Colonic mucosa (tissue), 4 donors: ENCODE data around the gene OTUD3. TPM values are rescaled to one million over a fixed set of nuclear protein-coding genes. Genes with fewer than 3 reads are reported as not detected.
"Not testable (repeated sequence)": the region's sequence is repeated elsewhere in the genome, so short reads cannot be mapped to it uniquely, and the experiment has no call there.

Source experiments
- DNase-seq: peaks from one replicate; pipeline ENCODE4 v3.0.0-alpha.2; 2020
- H3K27ac ChIP-seq: fragments of 200-600 bp; one replicate; pipeline ENCODE4 v1.8.0; 2021
- H3K27me3 ChIP-seq: fragments of 200-600 bp; one replicate; pipeline ENCODE4 v1.8.0; 2021
- H3K36me3 ChIP-seq: fragments of 200-600 bp; one replicate; pipeline ENCODE4 v1.8.0; 2021
- H3K4me1 ChIP-seq: fragments of 200-600 bp; one replicate; pipeline ENCODE4 v1.8.0; 2021; ENCODE audit warnings: mild to moderate bottlenecking
- H3K4me3 ChIP-seq: fragments of 200-600 bp; one replicate; pipeline ENCODE4 v1.8.0; 2021
- H3K9ac ChIP-seq, 2 donors: one replicate each; pipeline ENCODE4 v1.7.0; 2013; ENCODE audit warnings: control low read depth in 2 of 2, low read depth in 2 of 2, low read length in 2 of 2
- H3K9me3 ChIP-seq: fragments of 200-600 bp; one replicate; pipeline ENCODE4 v1.8.0; 2021
- intact Hi-C: fragments of 100-400 bp; cut with DNase I; formaldehyde crosslinking; loops from one replicate; pipeline ENCODE4 v1.14.1; 2022
- total RNA-seq, 2 donors: library from RNA; stranded (reverse); fragmentation: NEBNext Ultra II Directional in 1 of 2; extraction: Animal tissue kit (Norgen Biotek cat#: 25700) in 1 of 2; gene quantifications; one replicate each; pipeline ENCODE4 v1.2.1, GENCODE V29; 2021
- TF ChIP-seq, protein P1 (sequence below): fragments of 200-600 bp; IDR thresholded peaks from one replicate; pipeline ENCODE4 v1.8.0; 2022; ENCODE audit warnings: antibody characterized with exemption, mild to moderate bottlenecking
- donor health status: healthy.
- donor health status: DM: no; HTN: no; CAD: no.
- donor health status: DM: no; HTN: no; CAD: no.

The OTUD3 gene
- total RNA-seq, 2 donors from 2014 or later, result 9.6 to 15.6 TPM

DNA sequence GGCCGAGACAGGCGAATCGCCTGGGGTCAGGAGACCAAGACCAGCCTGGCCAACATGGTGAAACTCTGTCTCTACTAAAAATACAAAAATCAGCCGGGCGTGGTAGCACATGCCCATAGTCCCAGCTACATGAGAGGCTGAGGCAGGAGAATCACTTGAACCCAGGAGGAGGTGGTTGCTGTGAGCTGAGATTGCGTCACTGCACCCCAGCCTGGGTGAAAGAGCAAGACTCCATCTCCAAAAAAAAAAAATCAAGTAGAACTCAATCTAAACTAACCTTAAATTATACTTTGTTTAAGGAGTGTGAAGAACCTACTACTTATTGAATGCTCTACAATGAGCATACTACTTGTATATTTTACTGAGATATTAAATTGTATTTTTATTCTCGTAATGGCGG, 36.6 kb upstream of the OTUD3 start:
- H3K27ac ChIP-seq, result no peak overlapping the region
- H3K4me3 ChIP-seq, result no peak overlapping the region
- no peak overlapping the region for H3K9ac ChIP-seq
- no peaks in the 10 kb centered on the region for H3K27me3 ChIP-seq
- intact Hi-C loops, result no loop called here
- H3K4me1 ChIP-seq, result no peaks in the 10 kb centered on the region
- H3K36me3 ChIP-seq, result no peaks in the 10 kb centered on the region
- TF ChIP-seq, protein P1, sequence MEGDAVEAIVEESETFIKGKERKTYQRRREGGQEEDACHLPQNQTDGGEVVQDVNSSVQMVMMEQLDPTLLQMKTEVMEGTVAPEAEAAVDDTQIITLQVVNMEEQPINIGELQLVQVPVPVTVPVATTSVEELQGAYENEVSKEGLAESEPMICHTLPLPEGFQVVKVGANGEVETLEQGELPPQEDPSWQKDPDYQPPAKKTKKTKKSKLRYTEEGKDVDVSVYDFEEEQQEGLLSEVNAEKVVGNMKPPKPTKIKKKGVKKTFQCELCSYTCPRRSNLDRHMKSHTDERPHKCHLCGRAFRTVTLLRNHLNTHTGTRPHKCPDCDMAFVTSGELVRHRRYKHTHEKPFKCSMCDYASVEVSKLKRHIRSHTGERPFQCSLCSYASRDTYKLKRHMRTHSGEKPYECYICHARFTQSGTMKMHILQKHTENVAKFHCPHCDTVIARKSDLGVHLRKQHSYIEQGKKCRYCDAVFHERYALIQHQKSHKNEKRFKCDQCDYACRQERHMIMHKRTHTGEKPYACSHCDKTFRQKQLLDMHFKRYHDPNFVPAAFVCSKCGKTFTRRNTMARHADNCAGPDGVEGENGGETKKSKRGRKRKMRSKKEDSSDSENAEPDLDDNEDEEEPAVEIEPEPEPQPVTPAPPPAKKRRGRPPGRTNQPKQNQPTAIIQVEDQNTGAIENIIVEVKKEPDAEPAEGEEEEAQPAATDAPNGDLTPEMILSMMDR, result no peak
- DNase-seq, result no peak
- H3K9me3 ChIP-seq, result no peaks in the 10 kb centered on the region

DNA sequence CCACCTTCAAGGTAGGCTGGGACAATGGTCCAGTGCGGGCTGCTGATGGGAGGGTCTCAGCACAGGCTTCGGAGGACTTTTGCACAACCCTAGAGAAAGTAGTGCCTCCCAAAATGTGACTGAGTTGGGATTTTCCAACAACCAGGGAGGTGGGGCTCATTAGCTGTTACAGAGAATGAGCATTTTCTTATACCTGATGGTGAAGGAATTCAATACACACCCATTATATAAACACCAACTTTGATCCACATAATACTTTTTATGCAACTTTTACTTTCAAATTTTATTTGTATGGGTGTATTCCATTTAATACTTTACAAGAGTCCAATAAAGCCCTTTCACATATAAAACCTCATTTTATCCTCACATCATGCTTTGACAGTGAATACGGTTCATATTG, 35.9 kb upstream of the OTUD3 start:
- Histone ChIP-seq H3K27me3 (no peaks in the 10 kb centered on the region), H3K9me3 (no peaks in the 10 kb centered on the region), H3K27ac (peak overlapping the region; percentile 78), H3K36me3 (no peaks in the 10 kb centered on the region), H3K4me3 (no peak overlapping the region), H3K9ac (peak overlapping the region in 1 of 2 donors; percentile 62), H3K4me1 (no peaks in the 10 kb centered on the region)
- DNase-seq, result peak; percentile 47
- intact Hi-C loops, result no loop called here
- TF ChIP-seq, protein P1, result no peak

DNA sequence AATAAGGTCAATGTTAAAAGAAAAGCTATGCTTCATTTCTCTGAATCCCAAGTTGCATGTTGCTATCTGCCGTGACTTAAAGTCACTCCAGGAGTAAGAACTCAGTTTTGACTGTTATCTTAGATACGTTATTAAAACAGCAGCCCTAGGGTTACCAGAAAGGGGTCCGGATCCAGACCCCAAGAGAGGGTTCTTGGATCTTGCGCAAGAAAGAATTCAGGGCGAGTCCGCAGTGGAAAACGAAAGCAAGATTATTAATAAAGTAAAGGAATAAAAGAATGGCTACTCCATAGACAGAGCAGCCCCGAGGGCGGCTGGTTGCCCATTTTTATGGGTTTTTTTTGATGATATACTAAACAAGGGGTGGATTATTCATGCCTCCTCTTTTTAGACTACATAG, 34.9 kb upstream of the OTUD3 start:
- H3K4me3 ChIP-seq, H3K9ac ChIP-seq, H3K4me1 ChIP-seq, H3K9me3 ChIP-seq, DNase-seq, H3K27me3 ChIP-seq, intact Hi-C loops, H3K36me3 ChIP-seq: not testable (repeated sequence)
- peak overlapping the region; percentile 78 for H3K27ac ChIP-seq

DNA sequence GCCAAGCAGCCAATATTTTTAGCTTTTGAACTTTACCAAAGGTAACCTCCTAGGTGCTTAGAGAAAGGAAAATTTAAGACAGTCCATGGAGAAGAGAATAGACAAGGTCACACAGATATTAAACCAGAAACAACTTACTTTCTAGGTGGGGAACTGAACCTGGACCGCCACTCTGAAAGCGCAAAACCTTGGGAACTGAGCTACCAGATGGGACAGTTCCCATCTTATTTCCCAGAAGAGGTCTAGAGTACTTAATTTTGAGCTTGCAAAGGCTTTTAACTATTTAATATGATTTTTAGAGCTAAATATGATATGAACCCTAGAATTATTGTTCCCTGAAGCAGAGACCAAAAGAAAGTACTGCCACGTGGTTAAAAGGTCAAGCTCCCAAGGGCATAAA, 32.9 kb upstream of the OTUD3 start:
- H3K9ac ChIP-seq, H3K36me3 ChIP-seq, H3K27me3 ChIP-seq, H3K9me3 ChIP-seq, H3K4me3 ChIP-seq, H3K27ac ChIP-seq, intact Hi-C loops, DNase-seq, H3K4me1 ChIP-seq: not testable (repeated sequence)

DNA sequence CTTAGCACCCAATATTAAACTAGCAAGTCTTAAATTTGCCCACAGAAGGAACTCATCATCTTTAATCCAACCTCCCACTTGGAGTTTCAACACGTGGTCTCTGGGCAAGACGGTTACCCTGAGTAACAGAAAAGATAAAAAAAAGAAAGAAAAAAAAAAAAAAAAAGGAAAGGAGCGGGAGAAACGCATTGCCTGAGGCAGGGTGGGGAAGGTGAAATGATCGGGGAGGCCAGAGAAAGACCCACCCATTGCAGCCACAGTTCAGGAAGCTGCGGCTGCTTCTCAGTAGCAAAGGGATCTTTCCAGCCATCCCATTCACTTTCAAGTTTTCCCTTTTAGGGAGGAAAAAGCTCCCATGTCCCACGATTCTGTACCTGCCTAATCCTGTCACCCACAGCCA, 32.0 kb upstream of the OTUD3 start:
- TF ChIP-seq, protein P1, result no peak
- no peaks in the 10 kb centered on the region for H3K27me3 ChIP-seq
- no peak overlapping the region for H3K4me3 ChIP-seq
- no peaks in the 10 kb centered on the region for H3K36me3 ChIP-seq
- no peaks in the 10 kb centered on the region for H3K9me3 ChIP-seq
- no peaks in the 10 kb centered on the region for H3K4me1 ChIP-seq
- no peak overlapping the region for H3K9ac ChIP-seq
- H3K27ac ChIP-seq, result no peak overlapping the region
- no peak for DNase-seq
- intact Hi-C loops, result no loop called here

DNA sequence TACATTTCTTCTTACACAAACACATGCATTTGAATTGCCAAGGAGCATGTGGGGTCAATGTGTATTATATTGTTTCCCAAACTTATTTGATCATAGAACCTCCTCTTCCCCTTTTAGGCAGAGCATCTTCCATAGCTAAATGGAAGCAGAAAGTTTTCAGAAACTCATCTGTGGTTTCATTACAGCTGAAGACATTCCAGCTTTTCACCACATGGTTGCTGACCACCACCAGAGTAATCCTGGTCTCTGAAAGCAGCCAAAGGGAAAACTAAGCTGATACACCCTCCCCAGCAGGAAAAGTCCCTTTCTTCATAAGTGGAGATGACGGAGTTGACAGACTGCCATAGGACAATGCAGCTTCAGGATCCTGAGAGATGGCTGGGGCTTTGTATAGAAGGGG, 30.2 kb upstream of the OTUD3 start:
- intact Hi-C loops, result no loop called here
- H3K27me3 ChIP-seq, result no peaks in the 10 kb centered on the region
- no peaks in the 10 kb centered on the region for H3K9me3 ChIP-seq
- TF ChIP-seq, protein P1, result no peak
- no peaks in the 10 kb centered on the region for H3K4me1 ChIP-seq
- no peaks in the 10 kb centered on the region for H3K36me3 ChIP-seq
- no peak overlapping the region for H3K4me3 ChIP-seq
- no peak overlapping the region for H3K27ac ChIP-seq
- DNase-seq, result no peak
- H3K9ac ChIP-seq, result no peak overlapping the region

DNA sequence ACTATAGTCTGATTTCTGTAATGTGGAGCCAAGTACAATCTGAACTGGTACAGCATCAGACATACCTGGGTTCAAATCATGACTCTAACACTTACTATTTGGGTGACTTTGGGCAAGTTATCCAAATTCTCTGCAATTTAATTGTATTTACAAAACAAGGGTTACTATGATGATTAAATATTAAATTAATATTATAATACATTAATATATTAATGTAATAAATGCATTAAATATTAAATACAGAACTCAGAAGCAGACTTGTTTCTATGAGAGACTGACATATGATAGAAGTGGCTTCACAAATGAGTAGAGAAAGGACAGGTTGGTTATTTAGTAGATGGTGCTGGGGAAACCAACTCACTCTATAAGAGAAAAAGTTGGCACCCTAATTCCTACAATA, 27.3 kb upstream of the OTUD3 start:
- intact Hi-C loops, result no loop called here
- TF ChIP-seq, protein P1, result no peak
- H3K27me3 ChIP-seq, result no peaks in the 10 kb centered on the region

More for the DNA sequence above, 27.3 kb upstream of the OTUD3 start:
- Histone ChIP-seq H3K9ac (no peak overlapping the region), H3K36me3 (no peaks in the 10 kb centered on the region), H3K9me3 (no peaks in the 10 kb centered on the region), H3K4me3 (no peak overlapping the region), H3K4me1 (no peaks in the 10 kb centered on the region), H3K27ac (no peak overlapping the region)
- DNase-seq, result no peak
